Astrocyte (in vitro differentiated cells and primary cell): ENCODE data around the gene BTBD18.

Experiments used
- EZH2 ChIP-seq: IDR thresholded peaks from 2 replicates; pipeline ENCODE4 v1.6.1; 2012; ENCODE audit warnings: mild to moderate bottlenecking, low read length, inconsistent platforms; ENCODE audit not compliant: insufficient read depth
- TF ChIP-seq, protein P1 (sequence below): IDR thresholded peaks from 2 replicates; pipeline ENCODE4 v1.5.1; 2011; ENCODE audit warnings: low read depth, mild to moderate bottlenecking, inconsistent platforms, low read length, moderate library complexity; ENCODE audit not compliant: insufficient read depth

DNA sequence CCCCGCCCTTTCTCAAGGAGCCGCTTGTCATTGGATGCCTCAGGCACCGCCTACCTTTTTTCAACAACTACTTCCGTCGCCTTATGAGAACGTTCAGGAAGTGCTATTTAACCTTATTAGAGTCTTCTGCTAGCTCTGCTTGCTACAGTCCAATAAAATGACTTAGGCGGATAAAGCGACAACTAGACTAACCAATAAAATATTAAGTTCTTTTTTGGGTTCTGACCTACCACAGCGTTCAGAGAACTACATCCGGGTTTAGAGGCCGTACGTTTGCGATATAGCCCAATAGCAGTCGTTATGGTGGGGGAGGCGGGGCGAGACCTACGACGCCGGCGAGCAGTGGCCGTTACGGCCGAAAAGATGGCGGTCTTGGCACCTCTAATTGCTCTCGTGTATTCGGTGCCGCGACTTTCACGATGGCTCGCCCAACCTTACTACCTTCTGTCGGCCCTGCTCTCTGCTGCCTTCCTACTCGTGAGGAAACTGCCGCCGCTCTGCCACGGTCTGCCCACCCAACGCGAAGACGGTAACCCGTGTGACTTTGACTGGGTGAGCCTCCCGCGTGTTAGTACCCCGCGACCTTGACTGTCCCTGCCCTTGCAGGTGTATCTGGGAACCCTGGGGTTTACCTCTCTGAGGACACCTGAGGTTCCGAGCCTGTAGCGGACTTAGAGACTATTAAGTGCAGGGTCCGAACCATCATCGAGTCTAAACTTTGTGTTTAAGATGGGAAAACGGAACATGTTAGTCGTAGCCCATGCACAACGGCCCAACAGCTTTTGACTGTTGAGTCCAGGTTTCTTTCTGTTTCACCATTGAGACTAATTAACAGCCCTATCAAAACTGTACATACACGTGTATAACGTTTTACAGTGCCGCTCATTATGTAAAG lies 39.1 kb downstream of the BTBD18 start, which contains the start of gene TMX2:
- TF ChIP-seq, protein P1, sequence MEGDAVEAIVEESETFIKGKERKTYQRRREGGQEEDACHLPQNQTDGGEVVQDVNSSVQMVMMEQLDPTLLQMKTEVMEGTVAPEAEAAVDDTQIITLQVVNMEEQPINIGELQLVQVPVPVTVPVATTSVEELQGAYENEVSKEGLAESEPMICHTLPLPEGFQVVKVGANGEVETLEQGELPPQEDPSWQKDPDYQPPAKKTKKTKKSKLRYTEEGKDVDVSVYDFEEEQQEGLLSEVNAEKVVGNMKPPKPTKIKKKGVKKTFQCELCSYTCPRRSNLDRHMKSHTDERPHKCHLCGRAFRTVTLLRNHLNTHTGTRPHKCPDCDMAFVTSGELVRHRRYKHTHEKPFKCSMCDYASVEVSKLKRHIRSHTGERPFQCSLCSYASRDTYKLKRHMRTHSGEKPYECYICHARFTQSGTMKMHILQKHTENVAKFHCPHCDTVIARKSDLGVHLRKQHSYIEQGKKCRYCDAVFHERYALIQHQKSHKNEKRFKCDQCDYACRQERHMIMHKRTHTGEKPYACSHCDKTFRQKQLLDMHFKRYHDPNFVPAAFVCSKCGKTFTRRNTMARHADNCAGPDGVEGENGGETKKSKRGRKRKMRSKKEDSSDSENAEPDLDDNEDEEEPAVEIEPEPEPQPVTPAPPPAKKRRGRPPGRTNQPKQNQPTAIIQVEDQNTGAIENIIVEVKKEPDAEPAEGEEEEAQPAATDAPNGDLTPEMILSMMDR, result no peak
- no peak for TF ChIP-seq EZH2
